NCI-H187 (cell line): ENCODE results near the gene AP2A1.
"Not testable (repeated sequence)": the region's sequence is repeated elsewhere in the genome, so short reads cannot be mapped to it uniquely, and the experiment has no call there.

Experiments
- DNase-seq, 2 experiments: peaks; one replicate each; lab custom pipeline; 2025; lab: John Stamatoyannopoulos, UW

Gene AP2A1

DNA sequence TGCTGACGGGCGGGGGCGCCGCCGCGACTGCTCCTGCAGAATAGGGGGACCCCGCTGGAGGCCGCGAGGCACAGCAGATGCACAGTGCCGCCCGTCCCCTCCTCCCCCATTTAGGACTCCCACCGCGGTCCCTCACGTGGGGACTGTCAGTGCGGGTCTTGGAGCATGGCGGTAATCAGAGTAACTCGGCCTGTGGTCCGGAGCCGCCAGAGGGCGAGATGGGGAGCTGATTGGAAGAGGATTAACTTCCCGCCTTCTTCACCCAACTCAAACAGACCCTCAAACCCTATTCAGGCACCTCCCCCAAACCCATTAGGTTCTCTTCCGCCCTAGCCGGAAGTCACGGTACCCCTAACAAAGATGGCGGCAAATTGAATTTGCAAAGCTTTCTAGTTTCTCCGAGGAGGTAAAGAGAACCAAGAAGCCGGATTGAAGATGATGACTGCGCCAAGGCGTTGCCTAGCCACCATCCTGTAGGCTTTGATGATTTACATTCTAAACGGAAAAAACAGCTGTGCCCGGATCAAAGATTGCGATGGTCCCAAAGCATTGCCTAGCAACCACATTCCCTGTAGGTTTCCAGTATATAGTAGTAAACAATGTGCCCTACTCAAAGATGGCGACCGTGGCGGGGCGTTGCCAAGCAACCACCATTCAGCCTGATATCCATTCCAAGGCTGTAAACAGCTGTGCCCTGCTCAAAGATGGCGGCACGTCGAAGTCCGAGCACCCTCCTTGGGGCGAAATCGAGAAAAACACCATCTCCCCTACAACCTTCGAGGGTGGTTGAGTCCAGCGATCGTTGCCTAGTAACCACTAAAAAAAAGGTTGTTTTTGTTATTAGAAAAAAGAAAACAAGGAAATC, 46.4 kb downstream of the AP2A1 start, which contains the start of gene FUZ:
Gene FUZ (minus strand): TSS at position 296 of the 865 bp plus-strand sequence. CDS start 186 bp downstream, at position 110.
- peak; percentile 98 to 99 for DNase-seq

DNA sequence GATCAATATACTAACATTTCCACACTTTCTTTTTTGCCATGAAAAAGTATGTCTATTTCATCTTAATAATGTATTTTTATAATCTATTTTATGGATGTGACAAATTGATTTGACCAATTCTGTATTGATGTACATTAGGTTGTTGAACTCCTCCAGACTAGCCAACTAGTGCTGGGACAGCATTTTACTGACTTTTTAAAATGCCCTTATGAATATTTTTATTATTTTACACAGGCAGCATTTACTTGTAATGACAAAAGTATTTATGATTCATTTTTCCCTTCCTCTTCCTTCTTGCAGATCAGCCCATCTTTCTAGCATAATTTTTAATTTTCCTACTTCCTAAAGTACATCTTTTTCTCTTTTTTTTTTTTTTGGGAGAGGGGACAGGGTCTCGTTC, 47.2 kb downstream of the AP2A1 start:
- no peak for DNase-seq

DNA sequence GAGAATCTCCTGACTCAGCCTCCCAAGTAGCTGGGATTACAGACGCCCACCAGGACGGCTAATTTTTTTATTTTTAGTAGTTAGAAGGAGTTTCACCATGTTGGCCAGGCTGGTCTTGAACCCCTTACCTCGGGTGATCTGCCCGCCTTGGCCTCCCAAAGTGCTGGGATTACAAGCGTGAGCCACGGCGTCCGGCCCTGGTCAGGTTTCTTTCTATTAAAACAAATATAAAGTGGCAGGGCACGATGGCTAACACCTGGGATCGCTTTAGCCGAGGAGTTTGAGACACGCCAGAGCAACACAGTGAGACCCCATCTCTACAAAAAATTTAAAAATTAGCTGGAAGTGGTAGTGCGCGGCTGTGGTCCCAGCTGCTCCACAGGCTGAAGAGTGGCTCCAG, 49.8 kb downstream of the AP2A1 start:
- no peak for DNase-seq

DNA sequence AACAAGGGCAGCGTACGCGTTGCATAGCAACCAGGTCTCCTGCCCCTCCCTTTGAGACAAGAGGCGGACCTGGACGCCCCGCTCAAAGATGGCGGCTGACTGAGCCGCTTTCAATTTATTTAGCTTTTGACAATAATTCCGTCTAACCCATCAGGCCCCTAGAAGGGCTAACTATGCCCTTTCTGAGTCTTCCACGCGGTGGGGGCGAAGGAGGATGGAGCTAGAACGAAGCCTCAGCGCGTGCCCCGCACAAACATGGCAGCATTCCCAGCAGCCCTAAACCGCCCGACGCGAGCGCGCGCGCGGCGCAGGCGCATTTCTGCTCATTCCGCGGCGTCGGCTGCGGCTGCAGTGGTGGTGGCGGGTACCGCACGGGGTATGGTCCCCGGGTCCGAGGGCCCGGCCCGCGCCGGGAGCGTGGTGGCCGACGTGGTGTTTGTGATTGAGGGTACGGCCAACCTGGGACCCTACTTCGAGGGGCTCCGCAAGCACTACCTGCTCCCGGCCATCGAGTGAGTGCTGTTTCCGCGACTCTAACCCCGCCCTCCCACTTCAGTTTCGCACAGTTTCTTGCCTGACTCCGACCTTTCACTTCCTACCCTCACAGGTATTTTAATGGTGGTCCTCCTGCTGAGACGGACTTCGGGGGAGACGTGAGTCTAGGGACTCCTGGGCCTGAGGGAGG, 51.3 kb downstream of the AP2A1 start, which contains the start of gene MED25:
Gene MED25 (plus strand): TSS at position 326 of the 685 bp plus-strand sequence. CDS start 53 bp downstream, at position 379.
- DNase-seq, result peak; percentile 80 to 98

DNA sequence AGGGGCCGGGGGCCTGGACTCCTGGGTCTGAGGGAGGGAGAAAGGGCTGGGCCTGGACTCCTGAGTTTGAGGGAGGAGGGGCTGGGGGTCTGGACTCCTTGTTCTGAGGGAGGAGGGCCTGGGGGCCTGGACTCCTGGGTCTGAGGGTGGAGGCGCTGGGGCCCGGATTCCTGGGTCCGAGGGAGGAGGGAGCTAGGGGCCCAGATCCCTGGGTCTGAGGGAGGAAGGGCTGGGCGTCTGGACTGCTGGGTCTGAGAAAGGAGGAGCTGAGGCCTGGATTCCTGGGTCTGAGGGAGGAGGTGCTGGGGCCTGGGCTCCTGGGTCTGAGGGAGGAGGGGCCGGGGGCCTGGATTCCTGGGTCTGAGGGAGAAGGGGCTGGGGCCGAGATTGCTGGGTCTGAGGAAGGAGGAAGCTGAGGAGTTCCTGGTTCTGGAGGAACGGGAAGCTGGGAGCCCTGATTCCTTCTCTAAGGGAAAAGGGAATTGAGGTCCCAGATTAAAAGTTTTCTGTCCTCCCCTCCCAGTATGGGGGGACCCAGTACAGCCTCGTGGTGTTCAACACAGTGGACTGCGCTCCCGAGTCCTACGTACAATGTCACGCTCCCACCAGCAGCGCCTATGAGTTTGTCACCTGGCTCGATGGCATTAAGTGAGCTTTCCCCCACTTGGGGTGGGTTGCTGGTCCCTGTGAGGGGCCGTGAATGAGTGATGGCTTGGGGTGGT, 52.0 kb downstream of the AP2A1 start:
- no peak for DNase-seq

DNA sequence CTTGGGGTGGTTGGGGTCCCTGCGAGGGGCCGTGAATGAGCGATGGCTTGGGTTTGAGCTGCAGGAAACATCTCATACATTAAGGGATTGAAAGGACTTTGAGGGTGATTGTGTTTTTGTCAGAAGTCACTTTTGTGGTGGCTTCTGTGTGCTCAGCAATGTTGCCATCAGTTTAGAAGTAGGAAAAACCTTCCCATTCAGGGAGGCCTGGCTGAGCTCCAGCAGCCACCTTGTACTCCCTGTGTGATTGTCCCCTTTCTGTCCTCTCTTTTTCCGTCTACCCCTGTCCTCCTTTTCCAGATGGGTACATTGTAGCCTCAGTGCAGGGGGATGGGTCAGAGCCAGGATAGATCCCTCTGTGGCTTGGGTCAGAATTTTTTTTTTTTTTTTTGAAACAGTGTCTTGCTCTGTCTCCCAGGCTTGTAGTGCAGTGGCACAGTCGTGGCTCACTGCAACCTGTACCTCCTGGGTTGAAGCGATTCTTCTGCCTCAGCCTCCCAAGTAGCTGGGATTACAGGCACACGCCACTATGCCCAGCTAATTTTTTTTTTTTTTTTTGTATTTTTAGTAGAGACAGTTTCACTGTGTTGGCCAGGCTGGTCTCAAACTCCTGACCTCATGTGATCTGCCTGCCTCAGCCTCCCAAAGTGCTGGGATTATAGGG, 52.8 kb downstream of the AP2A1 start:
- DNase-seq, result not testable (repeated sequence)

DNA sequence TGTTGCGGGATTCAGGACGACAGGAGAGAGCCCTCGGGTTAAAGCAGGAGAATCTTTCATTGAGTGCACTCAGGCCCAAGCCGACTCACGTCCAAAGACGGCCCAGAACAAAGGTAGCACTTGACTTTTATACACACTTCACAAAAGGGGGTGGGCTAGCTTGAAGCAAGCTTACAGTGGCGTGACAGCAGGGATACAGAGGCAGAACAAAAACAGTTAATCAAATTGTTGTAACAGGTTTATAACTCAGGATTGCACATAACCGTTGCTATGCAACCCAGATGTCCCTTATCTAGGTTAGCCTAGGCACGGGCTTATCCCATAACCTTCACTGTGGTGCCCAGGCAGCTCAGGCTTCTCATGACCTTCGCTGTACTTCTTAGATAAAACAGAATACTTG, 53.3 kb downstream of the AP2A1 start:
- DNase-seq, result peak; percentile 75 to 83

DNA sequence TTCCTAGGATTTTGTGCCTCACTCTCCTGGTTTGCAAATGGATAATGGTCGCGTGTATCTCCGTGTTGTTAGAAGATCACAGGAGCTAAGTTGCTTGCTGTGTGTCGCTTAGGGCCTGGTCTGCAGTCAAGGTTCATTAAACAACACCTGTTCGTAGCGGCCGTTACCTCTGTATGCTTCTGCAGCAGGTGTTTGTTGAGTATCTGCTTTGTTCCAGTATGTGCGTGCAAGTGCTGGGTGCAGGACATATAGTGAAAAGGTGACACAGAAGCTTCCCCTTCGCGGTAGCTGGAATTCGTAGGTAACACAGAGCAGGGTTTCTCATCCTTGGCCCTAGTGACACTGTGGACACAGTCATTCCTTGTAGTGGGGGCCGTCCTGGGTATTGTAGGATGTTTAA, 56.7 kb downstream of the AP2A1 start:
- DNase-seq, result peak; percentile 79 to 86

DNA sequence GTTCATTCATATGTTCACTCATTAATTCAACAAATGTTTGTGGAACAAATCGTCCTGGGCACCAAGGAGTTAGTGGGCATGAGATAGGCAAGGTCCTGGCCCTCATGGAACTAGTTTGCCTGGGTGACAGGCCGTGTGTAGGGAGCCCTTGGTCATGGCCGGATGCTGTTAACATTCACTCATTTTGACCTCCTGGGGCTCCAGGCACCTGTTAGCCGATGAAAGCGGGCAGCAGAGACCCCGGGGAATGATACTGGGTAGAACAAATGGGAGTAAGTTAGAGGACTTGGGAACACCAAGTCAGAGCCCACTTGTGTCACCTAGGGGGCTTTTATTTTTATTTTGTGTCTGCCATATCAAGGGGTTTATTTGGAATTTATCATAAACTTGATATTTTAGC, 57.9 kb downstream of the AP2A1 start:
- DNase-seq, result no peak

DNA sequence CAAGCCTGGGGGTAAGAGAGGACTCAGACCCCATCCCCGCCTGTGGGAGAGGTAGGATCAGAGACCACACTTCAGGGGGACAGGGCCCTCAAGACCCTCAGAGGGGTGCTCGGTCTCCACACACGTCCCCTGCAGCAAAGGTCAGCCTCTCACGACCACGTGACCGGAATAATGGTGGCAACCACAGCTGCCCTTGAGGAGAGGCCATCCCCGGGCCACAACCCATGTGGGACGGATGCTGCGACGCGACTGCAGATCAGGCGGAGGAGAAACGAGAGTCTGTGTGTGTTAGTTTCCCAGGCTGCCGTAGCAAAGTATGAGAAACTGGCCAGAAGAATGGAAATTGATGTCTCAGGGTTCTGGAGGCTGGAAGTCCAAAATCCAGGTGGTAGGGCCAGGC, 60.2 kb downstream of the AP2A1 start:
- DNase-seq, result no peak

DNA sequence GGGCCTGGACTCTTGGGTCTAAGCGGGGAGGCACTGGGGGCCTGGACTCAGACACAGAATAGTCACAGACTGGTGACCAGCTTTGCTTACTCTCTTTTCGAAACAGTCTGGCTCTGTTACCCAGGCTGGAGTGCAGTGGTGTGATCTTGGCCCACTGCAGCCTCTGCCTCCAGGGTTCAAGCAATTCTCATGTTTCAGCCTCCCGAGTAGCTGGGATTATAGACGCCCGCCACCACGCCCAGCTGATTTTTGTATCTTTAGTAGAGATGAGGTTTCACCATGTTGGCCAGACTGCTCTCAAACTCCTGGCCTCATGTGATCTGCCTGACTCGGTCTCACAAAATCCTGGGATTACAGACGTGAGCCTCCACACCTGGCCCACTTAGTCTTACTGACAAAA, 62.4 kb downstream of the AP2A1 start:
- no peak for DNase-seq

DNA sequence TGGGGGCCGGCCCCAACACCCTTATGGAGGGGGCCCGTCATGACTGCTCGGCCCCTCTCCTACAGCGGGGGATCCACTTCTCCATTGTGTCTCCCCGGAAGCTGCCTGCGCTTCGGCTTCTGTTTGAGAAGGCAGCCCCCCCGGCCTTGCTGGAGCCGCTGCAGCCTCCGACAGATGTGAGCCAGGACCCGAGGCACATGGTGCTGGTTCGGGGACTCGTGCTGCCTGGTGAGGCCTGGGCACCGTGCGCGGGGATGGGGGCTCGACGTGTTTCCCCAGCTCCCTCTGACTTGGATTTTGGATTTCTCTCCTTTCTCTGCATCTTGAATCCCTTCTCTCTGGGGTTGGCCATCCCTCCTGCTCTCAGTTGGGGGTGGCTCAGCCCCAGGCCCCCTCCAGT, 62.9 kb downstream of the AP2A1 start:
- no peak for DNase-seq

DNA sequence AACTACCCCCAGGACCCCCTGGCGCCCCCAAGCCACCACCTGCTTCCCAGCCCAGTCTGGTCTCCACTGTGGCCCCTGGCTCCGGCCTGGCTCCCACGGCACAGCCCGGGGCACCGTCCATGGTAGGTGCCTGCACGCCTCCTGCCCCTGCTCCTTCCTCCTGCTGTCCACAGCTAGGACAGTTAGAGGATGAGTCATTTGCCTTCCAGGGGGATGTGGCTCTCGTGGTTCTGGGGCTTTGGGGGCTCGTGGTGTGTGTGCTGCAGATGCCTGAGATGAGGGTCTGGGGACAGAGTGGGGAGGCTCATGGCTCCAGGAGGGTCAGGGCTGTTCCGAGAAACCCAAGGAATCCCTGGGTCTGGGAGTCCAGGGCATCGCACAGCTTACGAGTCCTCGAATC, 64.0 kb downstream of the AP2A1 start:
- DNase-seq, result no peak

DNA sequence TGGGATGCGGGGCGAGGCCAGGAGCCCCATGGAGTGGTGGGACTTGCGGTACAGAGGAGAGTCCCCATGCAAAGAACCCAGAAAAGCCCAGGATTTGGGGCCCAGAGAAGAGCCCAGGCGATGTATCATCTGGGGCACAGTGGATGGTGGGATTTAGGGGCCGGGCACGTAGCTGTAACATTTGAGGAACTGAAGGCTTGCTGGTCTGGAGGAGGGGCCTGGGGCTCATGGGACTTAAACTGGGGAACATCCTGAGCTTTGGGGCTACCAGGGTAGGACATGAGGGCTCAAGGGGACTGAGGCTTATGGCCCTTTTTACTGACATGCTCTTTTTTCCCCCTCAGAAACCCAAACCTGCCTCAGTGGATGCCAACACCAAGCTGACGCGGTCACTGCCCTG, 64.8 kb downstream of the AP2A1 start:
- DNase-seq, result no peak

DNA sequence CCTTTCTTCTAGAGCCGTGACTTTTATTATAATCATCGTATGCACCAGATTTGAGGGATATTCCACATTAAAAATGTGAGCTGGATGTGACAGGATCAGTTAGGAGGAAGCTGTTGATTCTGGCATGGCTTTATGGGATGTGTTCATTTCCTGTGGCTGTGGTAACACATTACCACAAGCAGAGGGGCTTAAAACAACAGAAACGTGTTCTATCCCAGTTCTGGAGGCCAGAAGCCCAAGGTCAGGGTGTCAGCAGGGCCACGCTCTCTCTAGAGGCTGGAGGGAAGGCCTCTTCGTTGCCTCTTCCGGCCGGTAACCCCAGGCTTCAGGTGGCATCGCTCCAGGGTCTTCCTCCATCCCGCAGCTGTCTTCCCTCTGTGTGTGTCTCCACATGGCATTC, 65.8 kb downstream of the AP2A1 start:
- DNase-seq, result no peak

DNA sequence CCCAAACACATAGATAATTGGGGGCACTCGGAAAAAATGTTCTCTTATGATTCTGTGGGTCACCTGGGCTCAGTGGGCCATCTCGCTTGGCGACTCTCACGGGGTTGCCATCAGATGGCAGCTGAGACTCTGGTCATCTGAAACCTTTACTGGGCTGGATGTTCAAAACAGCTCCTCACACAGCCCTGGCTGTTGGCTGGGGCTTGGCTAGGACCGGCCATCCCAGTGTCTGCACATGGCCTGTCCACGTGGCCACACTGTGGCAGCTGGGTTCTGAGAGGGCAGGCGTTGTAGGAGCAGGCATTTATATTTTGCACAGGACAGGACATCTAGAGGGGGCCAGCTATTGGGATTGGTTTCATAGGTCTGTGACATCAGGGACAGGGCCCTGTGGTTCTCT, 66.8 kb downstream of the AP2A1 start:
- no peak for DNase-seq

DNA sequence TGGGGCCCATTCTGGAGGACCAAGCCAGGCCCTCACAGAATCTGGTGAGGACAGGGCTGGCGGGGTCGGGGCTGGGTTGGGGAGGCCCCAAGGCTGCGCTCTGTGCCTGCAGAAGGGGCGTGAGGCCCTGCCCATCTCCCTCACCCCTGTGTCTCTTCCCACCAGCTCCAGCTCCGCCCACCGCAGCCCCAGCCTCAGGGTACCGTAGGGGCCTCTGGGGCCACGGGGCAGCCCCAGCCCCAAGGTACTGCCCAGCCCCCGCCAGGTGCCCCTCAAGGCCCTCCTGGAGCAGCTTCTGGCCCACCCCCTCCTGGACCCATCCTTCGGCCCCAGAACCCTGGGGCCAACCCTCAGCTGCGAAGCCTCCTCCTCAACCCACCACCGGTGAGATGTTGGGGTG, 68.8 kb downstream of the AP2A1 start:
- no peak for DNase-seq

DNA sequence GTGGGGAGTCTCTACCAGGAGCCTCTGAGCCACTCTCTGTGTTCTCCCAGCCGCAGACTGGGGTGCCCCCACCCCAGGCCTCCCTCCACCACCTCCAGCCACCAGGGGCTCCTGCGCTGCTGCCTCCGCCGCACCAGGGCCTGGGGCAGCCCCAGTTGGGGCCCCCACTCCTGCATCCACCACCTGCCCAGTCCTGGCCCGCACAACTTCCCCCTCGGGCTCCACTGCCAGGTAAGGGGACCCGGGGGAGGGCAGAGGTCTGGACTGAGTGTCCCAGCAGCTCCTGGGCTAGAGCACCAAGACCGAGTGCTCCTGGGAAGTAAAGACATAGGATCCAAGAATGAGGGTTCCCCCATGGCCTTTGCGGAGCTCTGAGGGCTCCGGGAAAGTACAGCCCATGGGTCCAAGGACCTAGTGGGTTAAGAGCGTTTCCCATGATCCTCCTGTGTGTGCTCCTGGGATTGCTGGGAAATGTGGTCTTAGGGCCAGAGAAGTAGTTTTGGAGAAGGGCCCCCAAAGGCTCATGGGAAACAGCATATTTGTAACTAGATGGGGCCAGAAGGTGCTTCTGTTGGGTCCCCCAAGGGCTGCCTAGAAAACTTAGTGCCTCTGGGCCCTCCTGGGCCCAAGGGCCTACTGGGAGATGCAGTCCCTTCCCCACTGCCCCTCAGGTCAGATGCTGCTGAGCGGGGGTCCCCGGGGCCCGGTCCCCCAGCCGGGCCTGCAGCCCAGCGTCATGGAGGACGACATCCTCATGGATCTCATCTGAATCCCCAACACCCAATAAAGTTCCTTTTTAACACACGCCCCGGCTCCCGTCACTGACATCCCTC, 69.6 kb downstream of the AP2A1 start:
- DNase-seq, result no peak

DNA sequence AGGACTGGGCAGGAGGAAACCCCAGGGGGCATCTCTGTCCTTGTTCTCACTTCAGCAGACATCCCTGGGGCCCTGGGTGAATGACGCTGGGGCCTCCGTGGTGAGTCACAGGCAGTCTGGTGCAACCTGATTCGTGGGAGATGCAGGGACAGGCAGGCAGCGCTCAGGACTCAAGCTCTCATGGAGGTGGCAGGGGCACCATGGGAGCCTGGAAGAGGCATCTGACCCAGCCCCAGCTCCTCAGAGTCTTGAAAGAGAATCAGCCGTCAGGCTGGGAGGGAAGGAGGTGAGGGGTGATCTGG, 70.2 kb downstream of the AP2A1 start:
- DNase-seq, result no peak

DNA sequence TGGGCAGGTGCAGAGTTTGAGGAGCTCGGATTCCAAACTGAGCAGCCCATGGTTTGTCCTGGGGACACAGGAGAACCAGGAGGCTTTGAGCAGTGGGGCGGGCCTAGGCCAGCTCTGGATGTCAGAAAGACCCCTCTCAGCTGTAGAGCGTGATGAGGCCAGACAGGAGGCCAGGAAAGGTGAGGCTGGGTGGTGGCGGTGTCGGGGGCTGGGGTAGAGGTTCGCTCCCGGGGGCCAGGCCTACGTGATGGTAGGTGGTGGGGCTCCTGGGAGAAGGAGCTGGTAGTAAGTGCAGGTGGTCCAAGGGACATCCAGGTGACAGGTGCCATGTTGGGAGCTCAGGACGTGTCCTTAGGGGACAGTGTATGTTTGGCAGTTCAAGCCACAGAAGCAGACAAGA, 70.6 kb downstream of the AP2A1 start:
- no peak for DNase-seq

DNA sequence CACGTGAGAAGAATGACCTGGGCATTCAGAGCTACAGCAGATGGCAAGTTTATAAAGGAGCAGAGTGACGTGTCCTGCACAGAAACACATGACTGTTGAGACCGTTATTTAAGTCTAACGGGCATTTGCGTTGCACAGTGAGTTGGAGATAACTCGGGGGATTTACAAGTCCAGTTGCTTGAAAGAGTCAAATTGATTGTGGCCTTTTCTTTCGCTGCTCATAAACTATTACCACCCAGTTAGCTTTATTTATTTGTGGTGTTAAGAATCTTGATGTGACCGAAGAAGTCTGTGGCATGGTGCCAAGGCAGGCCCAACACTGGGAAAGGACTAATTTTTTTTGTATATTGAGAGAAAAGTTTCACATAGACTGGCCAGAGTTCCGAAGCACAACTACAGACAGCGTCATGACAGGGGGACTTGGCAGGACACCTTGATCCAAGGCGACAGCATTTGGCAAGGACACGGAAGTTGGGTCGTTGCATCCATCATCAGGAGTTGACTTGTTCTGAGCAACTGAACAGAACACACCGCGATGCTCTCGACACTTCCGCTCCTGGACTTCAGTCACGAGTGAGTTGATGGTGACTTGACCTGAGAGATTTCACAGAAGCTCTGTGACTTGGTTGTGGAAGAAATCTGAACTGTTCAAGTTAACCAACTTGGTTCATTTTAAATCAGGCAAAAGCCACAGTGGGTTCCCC, 72.2 kb downstream of the AP2A1 start:
- no peak for DNase-seq
